Colonic mucosa (tissue), 4 donors: ENCODE results near the gene SMPD3. TPM values are rescaled to one million over a fixed set of nuclear protein-coding genes. Genes with fewer than 3 reads are reported as not detected.

Experiments used
- DNase-seq: peaks from one replicate; pipeline ENCODE4 v3.0.0-alpha.2; 2020
- H3K27ac ChIP-seq: fragments of 200-600 bp; one replicate; pipeline ENCODE4 v1.8.0; 2021
- H3K27me3 ChIP-seq: fragments of 200-600 bp; one replicate; pipeline ENCODE4 v1.8.0; 2021
- H3K36me3 ChIP-seq: fragments of 200-600 bp; one replicate; pipeline ENCODE4 v1.8.0; 2021
- H3K4me1 ChIP-seq: fragments of 200-600 bp; one replicate; pipeline ENCODE4 v1.8.0; 2021; ENCODE audit warnings: mild to moderate bottlenecking
- H3K4me3 ChIP-seq: fragments of 200-600 bp; one replicate; pipeline ENCODE4 v1.8.0; 2021
- H3K9ac ChIP-seq, 2 donors: one replicate each; pipeline ENCODE4 v1.7.0; 2013; ENCODE audit warnings: control low read depth in 2 of 2, low read depth in 2 of 2, low read length in 2 of 2
- H3K9me3 ChIP-seq: fragments of 200-600 bp; one replicate; pipeline ENCODE4 v1.8.0; 2021
- intact Hi-C: fragments of 100-400 bp; cut with DNase I; formaldehyde crosslinking; loops from one replicate; pipeline ENCODE4 v1.14.1; 2022
- total RNA-seq, 2 donors: library from RNA; stranded (reverse); fragmentation: NEBNext Ultra II Directional in 1 of 2; extraction: Animal tissue kit (Norgen Biotek cat#: 25700) in 1 of 2; gene quantifications; one replicate each; pipeline ENCODE4 v1.2.1, GENCODE V29; 2021
- TF ChIP-seq, protein P1 (sequence below): fragments of 200-600 bp; IDR thresholded peaks from one replicate; pipeline ENCODE4 v1.8.0; 2022; ENCODE audit warnings: antibody characterized with exemption, mild to moderate bottlenecking
- donor health status: healthy.
- donor health status: DM: no; HTN: no; CAD: no.
- donor health status: DM: no; HTN: no; CAD: no.

Gene SMPD3
- total RNA-seq, 2 donors from 2014 or later: 71.1 to 76.5 TPM

DNA sequence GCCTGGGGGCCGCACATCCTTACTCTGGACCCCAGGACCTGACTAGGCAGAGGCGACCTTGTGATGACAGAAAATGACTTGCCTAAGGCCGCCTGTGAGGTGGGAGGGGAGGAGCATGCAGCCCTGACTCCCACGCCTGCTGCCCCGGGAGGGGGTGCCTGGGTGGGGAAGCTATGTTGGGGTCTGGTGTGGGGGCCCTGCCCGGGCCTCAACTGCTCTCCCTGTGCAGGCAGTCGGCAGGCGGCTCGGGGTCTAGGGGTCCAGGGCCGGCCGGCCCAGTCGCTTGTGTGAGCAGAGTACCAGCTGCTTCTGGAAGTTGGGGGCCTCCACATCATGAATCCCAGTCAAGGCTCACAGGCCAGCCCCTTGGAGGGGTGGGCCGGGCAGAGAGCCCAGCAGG is 89.4 kb downstream of the SMPD3 start:
- H3K36me3 ChIP-seq: no peaks in the 10 kb centered on the region
- TF ChIP-seq, protein P1, sequence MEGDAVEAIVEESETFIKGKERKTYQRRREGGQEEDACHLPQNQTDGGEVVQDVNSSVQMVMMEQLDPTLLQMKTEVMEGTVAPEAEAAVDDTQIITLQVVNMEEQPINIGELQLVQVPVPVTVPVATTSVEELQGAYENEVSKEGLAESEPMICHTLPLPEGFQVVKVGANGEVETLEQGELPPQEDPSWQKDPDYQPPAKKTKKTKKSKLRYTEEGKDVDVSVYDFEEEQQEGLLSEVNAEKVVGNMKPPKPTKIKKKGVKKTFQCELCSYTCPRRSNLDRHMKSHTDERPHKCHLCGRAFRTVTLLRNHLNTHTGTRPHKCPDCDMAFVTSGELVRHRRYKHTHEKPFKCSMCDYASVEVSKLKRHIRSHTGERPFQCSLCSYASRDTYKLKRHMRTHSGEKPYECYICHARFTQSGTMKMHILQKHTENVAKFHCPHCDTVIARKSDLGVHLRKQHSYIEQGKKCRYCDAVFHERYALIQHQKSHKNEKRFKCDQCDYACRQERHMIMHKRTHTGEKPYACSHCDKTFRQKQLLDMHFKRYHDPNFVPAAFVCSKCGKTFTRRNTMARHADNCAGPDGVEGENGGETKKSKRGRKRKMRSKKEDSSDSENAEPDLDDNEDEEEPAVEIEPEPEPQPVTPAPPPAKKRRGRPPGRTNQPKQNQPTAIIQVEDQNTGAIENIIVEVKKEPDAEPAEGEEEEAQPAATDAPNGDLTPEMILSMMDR: no peak
- H3K4me3 ChIP-seq: no peak overlapping the region
- no peaks in the 10 kb centered on the region for H3K27me3 ChIP-seq
- DNase-seq: no peak
- H3K27ac ChIP-seq: no peak overlapping the region
- H3K9me3 ChIP-seq: no peaks in the 10 kb centered on the region
- no peaks in the 10 kb centered on the region for H3K4me1 ChIP-seq
- H3K9ac ChIP-seq: no peak overlapping the region
- intact Hi-C loops: no loop called here

DNA sequence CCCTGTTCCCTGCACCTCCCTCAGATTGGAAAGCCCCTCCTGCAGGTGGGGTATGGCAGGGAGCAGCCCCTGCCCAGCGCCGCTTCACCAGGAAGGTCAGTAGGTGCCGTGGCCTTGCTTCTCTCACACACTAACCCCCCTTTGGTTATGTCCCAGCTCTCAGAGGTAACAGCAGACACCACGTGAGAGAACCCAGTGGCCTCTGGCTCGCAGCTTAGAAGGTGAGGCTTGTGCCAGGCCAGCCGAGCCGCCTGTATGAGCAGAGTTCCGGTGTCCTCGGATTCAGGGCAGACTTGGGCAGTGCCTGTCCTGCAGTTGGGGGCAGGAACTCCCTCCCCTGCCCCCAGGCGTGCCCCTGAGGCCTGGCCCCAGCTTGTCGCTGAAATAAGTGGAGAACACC is 90.4 kb downstream of the SMPD3 start:
- H3K4me1 ChIP-seq: no peaks in the 10 kb centered on the region

GRCh38 chr16:68357521-68357922 is 90.8 kb downstream of the SMPD3 start:
- no peaks in the 10 kb centered on the region for H3K27me3 ChIP-seq
- H3K4me1 ChIP-seq: no peaks in the 10 kb centered on the region
- no peak overlapping the region for H3K9ac ChIP-seq
- H3K27ac ChIP-seq: no peak overlapping the region
- TF ChIP-seq, protein P1: no peak
- intact Hi-C loops: no loop called here
- no peak for DNase-seq
- no peaks in the 10 kb centered on the region for H3K36me3 ChIP-seq
- H3K4me3 ChIP-seq: no peak overlapping the region
- H3K9me3 ChIP-seq: no peaks in the 10 kb centered on the region

More for the DNA sequence above, 90.4 kb downstream of the SMPD3 start:
- Histone ChIP-seq H3K9me3 (no peaks in the 10 kb centered on the region), H3K4me3 (no peak overlapping the region), H3K9ac (no peak overlapping the region), H3K27ac (no peak overlapping the region), H3K36me3 (no peaks in the 10 kb centered on the region), H3K27me3 (no peaks in the 10 kb centered on the region)
- TF ChIP-seq, protein P1: no peak
- DNase-seq: no peak
- intact Hi-C loops: no loop called here

DNA sequence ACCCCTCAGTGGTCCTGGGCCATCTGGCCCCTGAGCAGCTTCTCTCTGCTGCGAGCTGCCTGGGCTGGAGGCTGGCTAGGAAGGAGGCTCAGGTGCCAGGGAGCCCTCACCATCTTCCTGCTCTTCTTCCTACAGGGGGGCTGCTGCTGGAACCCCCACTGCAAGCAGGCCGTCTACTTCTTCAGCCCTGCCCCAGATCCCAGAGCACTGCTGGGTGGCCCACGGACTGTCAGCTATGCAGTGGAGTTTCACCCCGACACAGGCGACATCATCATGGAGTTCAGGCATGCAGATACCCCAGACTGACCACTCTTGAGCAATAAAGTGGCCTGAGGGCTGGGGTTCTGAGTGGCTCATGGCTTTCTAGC is 91.4 kb downstream of the SMPD3 start:
- TF ChIP-seq, protein P1: no peak
- H3K36me3 ChIP-seq: no peaks in the 10 kb centered on the region
- no peaks in the 10 kb centered on the region for H3K4me1 ChIP-seq
- intact Hi-C loops: no loop called here
- DNase-seq: no peak
- H3K9ac ChIP-seq: peak overlapping the region in 1 of 2 donors; percentile 15
- H3K27ac ChIP-seq: no peak overlapping the region
- no peaks in the 10 kb centered on the region for H3K27me3 ChIP-seq
- H3K4me3 ChIP-seq: no peak overlapping the region
- H3K9me3 ChIP-seq: no peaks in the 10 kb centered on the region

- Histone ChIP-seq H3K36me3 (no peaks in the 10 kb centered on the region), H3K27ac (no peak overlapping the region), H3K9ac (peak overlapping the region in 1 of 2 donors; percentile 15), H3K4me3 (no peak overlapping the region), H3K9me3 (no peaks in the 10 kb centered on the region), H3K4me1 (peaks cover 3% of the 10 kb centered on the region), H3K27me3 (no peaks in the 10 kb centered on the region)
- intact Hi-C loops: no loop called here
- DNase-seq: peak; percentile 45
- TF ChIP-seq, protein P1: no peak
Observed at GRCh38 chr16:68356249-68356918, 91.9 kb downstream of the SMPD3 start.
